Panc1 (cell line): Measurements from ENCODE around the gene CRADD. TPM values are rescaled to one million over a fixed set of nuclear protein-coding genes. Genes with fewer than 3 reads are reported as not detected.

Experiments
- ATAC-seq: fragments of 200-7000 bp; cut with Tn5 transposase; 2 replicates; pipeline ENCODE4 v1.9.1; 2020; ENCODE audit warnings: mild to moderate bottlenecking, moderate library complexity
- BruUV-seq: library from RNA; stranded (reverse); fragments of 400-500 nt; replicated peaks from 2 replicates; lab custom pipeline; 2021; lab: Mats Ljungman, UMichigan
- CTCF ChIA-PET: fragments of 300-600 bp; sonication (Branson Sonifier 250); formaldehyde crosslinking; loops from one replicate; lab custom pipeline; 2022; ENCODE audit warnings: antibody characterized with exemption; lab: Charles Lee
- POLR2A ChIA-PET: fragments of 300-600 bp; sonication (Branson Sonifier 250); formaldehyde crosslinking; loops from one replicate; lab custom pipeline; 2022; ENCODE audit warnings: antibody characterized with exemption; lab: Charles Lee
- DNase-seq: peaks from one replicate; pipeline ENCODE4 v3.0.0-alpha.2; 2010; ENCODE audit warnings: low read depth, low spot score
- H3K27ac ChIP-seq: 2 replicates; pipeline ENCODE4 v1.5.1; 2011; ENCODE audit warnings: mild to moderate bottlenecking, low read length, inconsistent platforms
- H3K27me3 ChIP-seq: fragments of 200-500 bp; sonication (Bioruptor generic); 2 replicates; pipeline ENCODE4 v1.6.0; 2014; ENCODE audit warnings: low read length, inconsistent platforms; ENCODE audit not compliant: control insufficient read depth, insufficient read depth
- H3K36me3 ChIP-seq: fragments of 200-500 bp; sonication (Bioruptor generic); 2 replicates; pipeline ENCODE4 v1.5.1; 2014; ENCODE audit warnings: inconsistent platforms, mild to moderate bottlenecking, low read length, moderate library complexity; ENCODE audit not compliant: control insufficient read depth, insufficient read depth
- H3K4me1 ChIP-seq: 2 replicates; pipeline ENCODE4 v1.5.1; 2011; ENCODE audit warnings: inconsistent platforms, mild to moderate bottlenecking, low read length, moderate library complexity; ENCODE audit not compliant: control insufficient read depth, insufficient read depth
- H3K4me3 ChIP-seq, 2 experiments: 2 replicates each; pipeline ENCODE4 v1.5.1; 2011 to 2012; ENCODE audit warnings: low read depth in 2 of 2, low read length in 2 of 2, mild to moderate bottlenecking in 2 of 2, inconsistent platforms in 1 of 2, moderate library complexity in 1 of 2
- H3K9me3 ChIP-seq: fragments of 200-500 bp; sonication (Bioruptor generic); 2 replicates; pipeline ENCODE4 v1.5.1; 2014; ENCODE audit warnings: low read depth, mild to moderate bottlenecking, inconsistent platforms, low read length, moderate library complexity; ENCODE audit not compliant: control insufficient read depth, insufficient read depth
- POLR2AphosphoS5 ChIP-seq: IDR thresholded peaks from 2 replicates; pipeline ENCODE4 v1.6.1; 2012; ENCODE audit warnings: mild to moderate bottlenecking, low read depth, low read length, moderate library complexity
- REST ChIP-seq, 2 experiments: IDR thresholded peaks; 2 replicates each; pipeline ENCODE4 v1.6.1; 2011 to 2012; ENCODE audit warnings: low read depth in 2 of 2, control low read depth in 1 of 2, low read length in 1 of 2, mild to moderate bottlenecking in 1 of 2, moderate library complexity in 1 of 2; ENCODE audit not compliant: insufficient read depth in 1 of 2
- SIN3A ChIP-seq: IDR thresholded peaks from 2 replicates; pipeline ENCODE4 v1.6.1; 2012; ENCODE audit warnings: low read depth, mild to moderate bottlenecking, low read length, moderate library complexity, borderline replicate concordance; ENCODE audit not compliant: insufficient read depth
- TCF7L2 ChIP-seq: IDR thresholded peaks from 2 replicates; pipeline ENCODE4 v1.6.1; 2011; ENCODE audit warnings: mild to moderate bottlenecking, low read depth, low read length, inconsistent platforms
- in situ Hi-C: cut with HindIII; loops from 2 replicates; pipeline ENCODE4 v1.10.0; 2016; ENCODE audit warnings: low sequenced_read_pairs, low pct_unique_long_range_greater_than_20kb
- intact Hi-C: fragments of 100-400 bp; cut with micrococcal nuclease; formaldehyde crosslinking; loops from one replicate; pipeline ENCODE4 v1.10.0; 2022; ENCODE audit not compliant: unreplicated experiment
- total RNA-seq: library from RNA; stranded (reverse); gene quantifications from one replicate; pipeline ENCODE4 v1.2.1, GENCODE V29; 2021; ENCODE audit not compliant: unreplicated experiment
- TF ChIP-seq, protein P1 (sequence below): fragments of 450-650 bp; IDR thresholded peaks from 2 replicates; pipeline ENCODE4 v1.5.1; 2017; ENCODE audit warnings: mild to moderate bottlenecking

The CRADD gene
- total RNA-seq, 1 experiment from 2014 or later: 7.0 TPM

DNA sequence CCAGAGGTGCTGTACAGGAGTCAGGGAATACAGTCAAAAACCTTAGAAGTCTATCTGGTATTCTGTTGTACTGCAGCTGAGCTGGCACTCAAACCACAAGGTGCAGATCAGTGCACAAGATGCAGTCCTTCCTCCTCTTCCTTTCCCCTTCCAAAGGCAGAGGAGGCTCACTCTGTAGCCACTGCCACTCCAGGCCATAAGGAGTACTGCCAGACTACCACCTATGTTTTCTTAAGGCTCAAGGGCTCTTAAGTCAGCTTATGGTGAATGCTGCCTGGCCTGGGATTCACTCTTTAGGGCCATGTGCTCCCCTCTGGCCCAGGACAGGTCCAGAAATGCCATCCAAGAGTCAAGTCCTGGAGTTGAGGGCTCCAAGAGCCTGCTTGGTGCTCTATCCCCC is 200.3 kb downstream of the CRADD start:
- ChIA-PET CTCF (no interaction called here), POLR2A (no interaction called here)
- ATAC-seq: no peak
- in situ Hi-C loops: no loop called here
- intact Hi-C loops: no loop called here
- no peak for DNase-seq
- no TSS peak for BruUV-seq
- Histone ChIP-seq H3K4me1 (no peaks in the 10 kb centered on the region), H3K4me3 (no peak overlapping the region), H3K9me3 (peaks cover 5% of the 10 kb centered on the region; the same call in 1 of the 2 replicates), H3K27me3 (no peaks in the 10 kb centered on the region), H3K36me3 (no peaks in the 10 kb centered on the region), H3K27ac (no peak overlapping the region)
- TF ChIP-seq TCF7L2: no peak
- TF ChIP-seq SIN3A: no peak
- no peak for TF ChIP-seq POLR2AphosphoS5
- no peak for TF ChIP-seq REST (IDR thresholded peaks at IDR 0.05; ENCODE audit: insufficient read depth in 1 of 2, low read depth in 2 of 2, low read length in 1 of 2)
- TF ChIP-seq, protein P1, sequence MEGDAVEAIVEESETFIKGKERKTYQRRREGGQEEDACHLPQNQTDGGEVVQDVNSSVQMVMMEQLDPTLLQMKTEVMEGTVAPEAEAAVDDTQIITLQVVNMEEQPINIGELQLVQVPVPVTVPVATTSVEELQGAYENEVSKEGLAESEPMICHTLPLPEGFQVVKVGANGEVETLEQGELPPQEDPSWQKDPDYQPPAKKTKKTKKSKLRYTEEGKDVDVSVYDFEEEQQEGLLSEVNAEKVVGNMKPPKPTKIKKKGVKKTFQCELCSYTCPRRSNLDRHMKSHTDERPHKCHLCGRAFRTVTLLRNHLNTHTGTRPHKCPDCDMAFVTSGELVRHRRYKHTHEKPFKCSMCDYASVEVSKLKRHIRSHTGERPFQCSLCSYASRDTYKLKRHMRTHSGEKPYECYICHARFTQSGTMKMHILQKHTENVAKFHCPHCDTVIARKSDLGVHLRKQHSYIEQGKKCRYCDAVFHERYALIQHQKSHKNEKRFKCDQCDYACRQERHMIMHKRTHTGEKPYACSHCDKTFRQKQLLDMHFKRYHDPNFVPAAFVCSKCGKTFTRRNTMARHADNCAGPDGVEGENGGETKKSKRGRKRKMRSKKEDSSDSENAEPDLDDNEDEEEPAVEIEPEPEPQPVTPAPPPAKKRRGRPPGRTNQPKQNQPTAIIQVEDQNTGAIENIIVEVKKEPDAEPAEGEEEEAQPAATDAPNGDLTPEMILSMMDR: no peak

DNA sequence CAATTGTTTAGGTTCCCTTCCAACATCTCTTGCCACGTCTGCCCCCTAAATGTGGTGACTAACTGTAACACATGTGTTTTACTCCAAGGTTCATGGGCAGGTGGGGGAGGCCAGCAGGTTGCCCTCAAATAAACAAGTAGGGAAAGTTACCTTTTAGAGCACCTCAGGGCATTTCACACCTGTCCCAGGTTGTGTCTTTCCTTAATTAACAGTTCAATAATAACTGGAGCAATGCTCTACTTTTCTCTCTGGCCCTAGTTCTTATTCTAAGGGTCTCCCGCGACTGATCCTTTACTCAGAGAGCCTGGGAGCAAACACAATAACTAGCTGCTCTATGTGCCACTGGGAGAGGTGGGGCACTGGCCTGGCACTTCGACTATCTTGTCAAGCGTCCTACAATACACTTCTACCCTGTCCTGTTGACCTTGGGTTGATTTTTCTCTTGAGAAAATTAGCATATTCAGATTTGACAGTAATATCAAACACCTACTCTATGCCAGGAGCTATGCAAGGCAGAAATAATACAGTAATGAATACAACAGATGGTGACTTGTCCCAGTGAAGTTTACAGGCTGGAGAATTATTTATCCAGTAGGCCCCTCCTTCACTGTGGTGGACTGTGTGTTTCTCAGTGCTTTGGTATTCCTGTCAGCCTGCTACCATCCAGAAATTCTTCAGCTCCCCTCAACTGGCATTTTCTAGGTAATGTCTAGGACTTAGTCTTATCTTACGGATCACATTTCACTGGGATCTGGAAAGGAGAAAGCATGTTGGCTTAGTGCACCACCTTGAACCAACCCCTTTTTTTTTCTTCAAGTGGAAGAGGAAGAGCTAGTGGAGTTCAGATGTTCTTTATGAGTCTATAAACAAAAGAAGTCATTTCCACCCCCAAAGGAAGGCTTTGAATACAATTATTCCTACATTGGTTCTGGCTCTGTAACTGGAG is 202.6 kb downstream of the CRADD start:
- in situ Hi-C loops: no loop called here
- ATAC-seq (no peak), DNase-seq (no peak)
- H3K4me3 ChIP-seq: no peak overlapping the region
- CTCF ChIA-PET: no interaction called here
- no peaks in the 10 kb centered on the region for H3K36me3 ChIP-seq
- no TSS peak for BruUV-seq
- H3K27ac ChIP-seq: no peak overlapping the region
- intact Hi-C loops: no loop called here
- no peaks in the 10 kb centered on the region for H3K9me3 ChIP-seq
- no peaks in the 10 kb centered on the region for H3K27me3 ChIP-seq
- POLR2A ChIA-PET: no interaction called here
- TF ChIP-seq REST (IDR thresholded peaks at IDR 0.05; ENCODE audit: insufficient read depth in 1 of 2, low read depth in 2 of 2, low read length in 1 of 2) (no peak), SIN3A (no peak), POLR2AphosphoS5 (no peak), TCF7L2 (no peak)
- TF ChIP-seq, protein P1: no peak
- no peaks in the 10 kb centered on the region for H3K4me1 ChIP-seq
